HCT116 (cell line): ENCODE data around the gene ST6GALNAC5. TPM values are rescaled to one million over a fixed set of nuclear protein-coding genes. Genes with fewer than 3 reads are reported as not detected.
A peak's percentile ranks its signal among the peaks of the same experiment; 100 is the strongest.

ENCODE experiments used
- ATAC-seq: fragments of 200-7000 bp; cut with Tn5 transposase; 2 replicates; pipeline ENCODE4 v1.9.1; 2020; ENCODE audit warnings: mild to moderate bottlenecking, moderate library complexity
- Bru-seq: library from RNA; stranded (reverse); fragments of 400-500 nt; gene quantifications from one replicate; lab custom pipeline; 2021; lab: Mats Ljungman, UMichigan
- BruChase-seq, 2 experiments: library from RNA; stranded (reverse); fragments of 400-500 nt; gene quantifications; one replicate each; lab custom pipeline; 2021; lab: Mats Ljungman, UMichigan
- BruUV-seq: library from RNA; stranded (reverse); fragments of 400-500 nt; replicated peaks from 2 replicates; lab custom pipeline; 2021; lab: Mats Ljungman, UMichigan
- CTCF ChIA-PET: fragments of 300-600 bp; sonication (Branson Sonifier 250); formaldehyde crosslinking; loops from one replicate; lab custom pipeline; 2021; ENCODE audit warnings: antibody characterized with exemption; lab: Charles Lee
- POLR2A ChIA-PET: fragments of 300-600, 350-600 bp; sonication (Branson Sonifier 250); formaldehyde crosslinking; loops from one replicate; lab custom pipeline; 2021; ENCODE audit warnings: antibody characterized with exemption; lab: Charles Lee
- RAD21 ChIA-PET, 2 experiments: fragments of 300-600 bp; sonication (Branson Sonifier 250); formaldehyde crosslinking; loops; one replicate each; lab custom pipeline; 2023; ENCODE audit warnings: low total read pairs in 2 of 2; ENCODE audit not compliant: uncharacterized antibody in 2 of 2, unreplicated experiment in 2 of 2, low non-redundant PET in 1 of 2; lab: Charles Lee
- DNase-seq: peaks from one replicate; pipeline ENCODE4 v3.0.0-alpha.2; 2010; ENCODE audit warnings: low read depth, low spot score
- H2AFZ ChIP-seq: fragments of 200-600 bp; shearing (Covaris generic), sonication (generic); 2 replicates; pipeline ENCODE4 v1.6.1; 2017; ENCODE audit warnings: low read depth, mixed run types, mixed read lengths, antibody characterized with exemption, low read length; ENCODE audit not compliant: poor library complexity, severe bottlenecking
- H3K27ac ChIP-seq: 2 replicates; pipeline ENCODE4 v1.5.1; 2012; ENCODE audit warnings: low read depth, low read length
- H3K27me3 ChIP-seq: fragments of 200-600 bp; sonication (generic); 2 replicates; pipeline ENCODE4 v1.6.1; 2016; ENCODE audit warnings: mixed run types, low read length, mixed read lengths; ENCODE audit not compliant: insufficient read depth
- H3K36me3 ChIP-seq, 2 experiments: fragments of 200-500 bp in 1 of 2; fragments of 200-600 bp in 1 of 2; sonication (Bioruptor generic) in 1 of 2; sonication (generic) in 1 of 2; 2 replicates each; pipeline versions ENCODE4 v1.5.1 to v1.6.1; 2014 to 2016; ENCODE audit warnings: low read length in 2 of 2, inconsistent platforms in 1 of 2, mixed read lengths in 1 of 2, mixed run types in 1 of 2; ENCODE audit not compliant: insufficient read depth in 2 of 2, control insufficient read depth in 1 of 2
- H3K4me1 ChIP-seq, 2 experiments: fragments of 200-600 bp in 1 of 2; sonication (generic) in 1 of 2; 2 replicates each; pipeline versions ENCODE4 v1.5.1 to v1.6.1; 2012 to 2017; ENCODE audit warnings: low read length in 2 of 2, inconsistent platforms in 1 of 2, mild to moderate bottlenecking in 1 of 2, mixed read lengths in 1 of 2, mixed run types in 1 of 2, moderate library complexity in 1 of 2; ENCODE audit not compliant: insufficient read depth in 2 of 2, control insufficient read depth in 1 of 2
- H3K4me2 ChIP-seq: fragments of 200-600 bp; sonication (generic); 2 replicates; pipeline ENCODE4 v1.6.1; 2017; ENCODE audit warnings: mixed run types, low read length, mixed read lengths
- H3K4me3 ChIP-seq, 2 experiments: fragments of 200-600 bp in 1 of 2; sonication (generic) in 1 of 2; replicated peaks in 1 of 2; 2 replicates each; pipeline ENCODE4 v1.5.1; 2011 to 2016; ENCODE audit warnings: low read length in 2 of 2, control low read depth in 1 of 2, low read depth in 1 of 2, mild to moderate bottlenecking in 1 of 2, mixed read lengths in 1 of 2, mixed run types in 1 of 2
- H3K79me2 ChIP-seq: fragments of 200-600 bp; sonication (generic); 2 replicates; pipeline ENCODE4 v1.6.1; 2017; ENCODE audit warnings: mild to moderate bottlenecking, mixed run types, low read length, moderate library complexity, mixed read lengths; ENCODE audit not compliant: insufficient read depth
- H3K9ac ChIP-seq: fragments of 200-600 bp; sonication (generic); 2 replicates; pipeline ENCODE4 v1.6.1; 2016; ENCODE audit warnings: low read length, mixed read lengths
- H3K9me2 ChIP-seq: fragments of 200-600 bp; sonication (generic), shearing (Covaris generic); 2 replicates; pipeline ENCODE4 v1.6.1; 2017; ENCODE audit warnings: mixed run types, mild to moderate bottlenecking, moderate library complexity; ENCODE audit not compliant: insufficient read depth
- H3K9me3 ChIP-seq, 2 experiments: fragments of 200-500 bp in 1 of 2; fragments of 200-600 bp in 1 of 2; sonication (Bioruptor generic) in 1 of 2; sonication (generic) in 1 of 2; 2 replicates each; pipeline ENCODE4 v1.6.1; 2014 to 2017; ENCODE audit warnings: low read length in 2 of 2, mixed read lengths in 2 of 2, inconsistent platforms in 1 of 2, low read depth in 1 of 2, mild to moderate bottlenecking in 1 of 2, mixed run types in 1 of 2, moderate library complexity in 1 of 2; ENCODE audit not compliant: control insufficient read depth in 1 of 2, insufficient read depth in 1 of 2
- H4K20me1 ChIP-seq: fragments of 200-600 bp; sonication (generic), shearing (Covaris generic); 2 replicates; pipeline ENCODE4 v1.6.1; 2017; ENCODE audit warnings: mixed run types, mild to moderate bottlenecking, moderate library complexity; ENCODE audit not compliant: insufficient read depth
- CBX3 ChIP-seq: IDR thresholded peaks from 2 replicates; pipeline ENCODE4 v1.6.1; 2012; ENCODE audit warnings: low read depth
- CEBPB ChIP-seq: IDR thresholded peaks from 2 replicates; pipeline ENCODE4 v1.6.1; 2012; ENCODE audit warnings: low read depth
- EGR1 ChIP-seq: IDR thresholded peaks from 2 replicates; pipeline ENCODE4 v1.6.1; 2012; ENCODE audit warnings: low read depth
- EZH2phosphoT487 ChIP-seq: fragments of 200-600 bp; IDR thresholded peaks from 2 replicates; pipeline ENCODE4 v1.6.1; 2018; ENCODE audit warnings: antibody characterized with exemption, borderline replicate concordance
- FOSL1 ChIP-seq: IDR thresholded peaks from 2 replicates; pipeline ENCODE4 v1.6.1; 2012; ENCODE audit warnings: low read depth
- MAX ChIP-seq: IDR thresholded peaks from 2 replicates; pipeline ENCODE4 v1.6.1; 2012
- POLR2A ChIP-seq: IDR thresholded peaks from 2 replicates; pipeline ENCODE4 v1.7.0; 2011; ENCODE audit warnings: borderline replicate concordance; ENCODE audit not compliant: insufficient read depth, insufficient read length; ENCODE audit errors: extremely low read depth
- RAD21 ChIP-seq: IDR thresholded peaks from 2 replicates; pipeline ENCODE4 v1.6.1; 2012; ENCODE audit warnings: low read depth, mild to moderate bottlenecking
- SP1 ChIP-seq: IDR thresholded peaks from 2 replicates; pipeline ENCODE4 v1.6.1; 2012; ENCODE audit warnings: low read depth
- SRF ChIP-seq: IDR thresholded peaks from 2 replicates; pipeline ENCODE4 v1.6.1; 2012; ENCODE audit warnings: low read depth
- YY1 ChIP-seq: IDR thresholded peaks from 2 replicates; pipeline ENCODE4 v1.6.1; 2011; ENCODE audit warnings: low read length, low read depth, moderate library complexity, mild to moderate bottlenecking; ENCODE audit not compliant: insufficient replicate concordance; ENCODE audit errors: extremely low read depth
- ZFX ChIP-seq: fragments of 450-650 bp; IDR thresholded peaks from 2 replicates; pipeline ENCODE4 v1.6.1; 2017
- intact Hi-C: fragments of 100-400 bp; cut with micrococcal nuclease; formaldehyde crosslinking; loops from 2 replicates; pipeline ENCODE4 v1.10.0; 2022
- long read RNA-seq: library from polyadenylated mRNA; unstranded; transcript quantifications from one replicate; pipeline ENCODE4 v2.0.0, GENCODE V29; 2021; ENCODE audit not compliant: unreplicated experiment
- polyA plus RNA-seq: library from polyadenylated mRNA; unstranded; fragments of >200 nt; gene quantifications from 2 replicates; pipeline ENCODE4 v1.2.1, GENCODE V29; 2012; ENCODE audit warnings: missing spikeins
- total RNA-seq: library from RNA; stranded (reverse); gene quantifications from one replicate; pipeline ENCODE4 v1.2.1, GENCODE V29; 2021; ENCODE audit not compliant: unreplicated experiment
- TF ChIP-seq, protein P1 (sequence below): IDR thresholded peaks from 2 replicates; pipeline ENCODE4 v1.6.1; 2012
- TF ChIP-seq, protein P2 (sequence below): IDR thresholded peaks from 2 replicates; pipeline ENCODE4 v1.6.1; 2012; ENCODE audit warnings: low read depth

The ST6GALNAC5 gene
- 1.2 TPM for total RNA-seq
- 3.4 and 3.5 TPM in 2 replicates for polyA plus RNA-seq
- percentile 33 among the genes with signal in this experiment for Bru-seq, nascent RNA
- percentile 21 among the genes with signal in this experiment for BruChase-seq, experiment 1, labeled RNA remaining after a 6-hour chase
- BruChase-seq, experiment 2, labeled RNA remaining after a 2-hour chase: percentile 31 among the genes with signal in this experiment
- long read RNA-seq, partial matches to known transcripts: 0 of 4 reads
- long read RNA-seq, other reads (novel, unspliced or antisense): 4 of 4 reads

- H3K4me1 ChIP-seq: no peaks in the 10 kb centered on the region
- no peak within 1 kb of the TSS for H3K4me2 ChIP-seq
- no peaks in the 10 kb centered on the region for H3K9me2 ChIP-seq
- no peaks in the 10 kb centered on the region for H4K20me1 ChIP-seq
- RAD21 ChIA-PET: no interaction called here
- CTCF ChIA-PET: no interaction called here
- intact Hi-C loops: no loop called here
- TF ChIP-seq RAD21: no peak
- TF ChIP-seq SP1: no peak
- TF ChIP-seq, protein P1, sequence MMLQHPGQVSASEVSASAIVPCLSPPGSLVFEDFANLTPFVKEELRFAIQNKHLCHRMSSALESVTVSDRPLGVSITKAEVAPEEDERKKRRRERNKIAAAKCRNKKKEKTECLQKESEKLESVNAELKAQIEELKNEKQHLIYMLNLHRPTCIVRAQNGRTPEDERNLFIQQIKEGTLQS: no peak
- TF ChIP-seq, protein P2, sequence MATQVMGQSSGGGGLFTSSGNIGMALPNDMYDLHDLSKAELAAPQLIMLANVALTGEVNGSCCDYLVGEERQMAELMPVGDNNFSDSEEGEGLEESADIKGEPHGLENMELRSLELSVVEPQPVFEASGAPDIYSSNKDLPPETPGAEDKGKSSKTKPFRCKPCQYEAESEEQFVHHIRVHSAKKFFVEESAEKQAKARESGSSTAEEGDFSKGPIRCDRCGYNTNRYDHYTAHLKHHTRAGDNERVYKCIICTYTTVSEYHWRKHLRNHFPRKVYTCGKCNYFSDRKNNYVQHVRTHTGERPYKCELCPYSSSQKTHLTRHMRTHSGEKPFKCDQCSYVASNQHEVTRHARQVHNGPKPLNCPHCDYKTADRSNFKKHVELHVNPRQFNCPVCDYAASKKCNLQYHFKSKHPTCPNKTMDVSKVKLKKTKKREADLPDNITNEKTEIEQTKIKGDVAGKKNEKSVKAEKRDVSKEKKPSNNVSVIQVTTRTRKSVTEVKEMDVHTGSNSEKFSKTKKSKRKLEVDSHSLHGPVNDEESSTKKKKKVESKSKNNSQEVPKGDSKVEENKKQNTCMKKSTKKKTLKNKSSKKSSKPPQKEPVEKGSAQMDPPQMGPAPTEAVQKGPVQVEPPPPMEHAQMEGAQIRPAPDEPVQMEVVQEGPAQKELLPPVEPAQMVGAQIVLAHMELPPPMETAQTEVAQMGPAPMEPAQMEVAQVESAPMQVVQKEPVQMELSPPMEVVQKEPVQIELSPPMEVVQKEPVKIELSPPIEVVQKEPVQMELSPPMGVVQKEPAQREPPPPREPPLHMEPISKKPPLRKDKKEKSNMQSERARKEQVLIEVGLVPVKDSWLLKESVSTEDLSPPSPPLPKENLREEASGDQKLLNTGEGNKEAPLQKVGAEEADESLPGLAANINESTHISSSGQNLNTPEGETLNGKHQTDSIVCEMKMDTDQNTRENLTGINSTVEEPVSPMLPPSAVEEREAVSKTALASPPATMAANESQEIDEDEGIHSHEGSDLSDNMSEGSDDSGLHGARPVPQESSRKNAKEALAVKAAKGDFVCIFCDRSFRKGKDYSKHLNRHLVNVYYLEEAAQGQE: no peak
- no peak for TF ChIP-seq CEBPB
- TF ChIP-seq YY1: no peak
- no peak for TF ChIP-seq EGR1
- TF ChIP-seq MAX: no peak
- TF ChIP-seq FOSL1: no peak
- no peak for TF ChIP-seq ZFX
- TF ChIP-seq CBX3: no peak
- TF ChIP-seq POLR2A: no peak
- TF ChIP-seq SRF: no peak
- no peak for TF ChIP-seq EZH2phosphoT487
- H3K36me3 ChIP-seq: no peaks in the 10 kb centered on the region
- no peak within 1 kb of the TSS for H3K4me3 ChIP-seq
- no peak for ATAC-seq
- no peak within 1 kb of the TSS for H3K9ac ChIP-seq
- POLR2A ChIA-PET: no interaction called here
- H3K9me3 ChIP-seq: no peaks in the 10 kb centered on the region
- BruUV-seq: no TSS peak
- DNase-seq: no peak
- H2AFZ ChIP-seq: no peak within 1 kb of the TSS
- H3K27me3 ChIP-seq: no peaks in the 10 kb centered on the region
- H3K79me2 ChIP-seq: no peaks in the 10 kb centered on the region
- H3K27ac ChIP-seq: no peak within 1 kb of the TSS
Observed at GRCh38 chr1:76867342-76868130, at the start of gene ST6GALNAC5. Gene ST6GALNAC5, plus strand, starts transcription at chr1:76867480.
